HepG2 (cell line): ENCODE data around the gene SPINK4. TPM values are rescaled to one million over a fixed set of nuclear protein-coding genes. Genes with fewer than 3 reads are reported as not detected.
A peak's percentile ranks its signal among the peaks of the same experiment; 100 is the strongest.

ENCODE experiments used
- AGO1 ChIP-seq: fragments of 200-400 bp; formaldehyde crosslinking; IDR thresholded peaks from 2 replicates; pipeline ENCODE4 v1.6.1; 2017; ENCODE audit warnings: mild to moderate bottlenecking, low read depth, low read length, moderate library complexity; ENCODE audit not compliant: poor library complexity, severe bottlenecking
- ARHGAP35 ChIP-seq: sonication (generic); formaldehyde crosslinking; IDR thresholded peaks from 2 replicates; pipeline ENCODE4 v1.9.0; 2022; ENCODE audit warnings: mild to moderate bottlenecking, inconsistent platforms, moderate library complexity, missing genetic modification reagents, borderline replicate concordance
- BRD4 ChIP-seq: sonication (generic); formaldehyde crosslinking; IDR thresholded peaks from 2 replicates; pipeline ENCODE4 v1.4.0; 2020; ENCODE audit warnings: missing genetic modification reagents
- DZIP1 ChIP-seq: sonication (generic); formaldehyde crosslinking; IDR thresholded peaks from 2 replicates; pipeline ENCODE4 v1.5.0; 2020; ENCODE audit warnings: mild to moderate bottlenecking, missing genetic modification reagents
- GATAD1 ChIP-seq: IDR thresholded peaks from 2 replicates; pipeline ENCODE4 v1.6.1; 2016; ENCODE audit warnings: missing genetic modification reagents, missing compliant biosample characterization
- IKZF1 ChIP-seq: fragments of 450-650 bp; IDR thresholded peaks from 2 replicates; pipeline ENCODE4 v1.7.1; 2016
- LCORL ChIP-seq, 2 experiments: fragments of 450-650 bp in 1 of 2; sonication (generic) in 1 of 2; formaldehyde crosslinking in 1 of 2; IDR thresholded peaks; 2 replicates each; pipeline versions ENCODE4 v1.5.0 to v1.6.1; 2017 to 2020; ENCODE audit warnings: antibody characterized with exemption in 1 of 2, missing genetic modification reagents in 1 of 2
- MEIS1 ChIP-seq: sonication (generic); formaldehyde crosslinking; IDR thresholded peaks from 2 replicates; pipeline ENCODE4 v1.9.0; 2021; ENCODE audit warnings: mild to moderate bottlenecking, missing genetic modification reagents, moderate library complexity, borderline replicate concordance
- MXD4 ChIP-seq: IDR thresholded peaks from 2 replicates; pipeline ENCODE4 v1.6.1; 2016; ENCODE audit warnings: mild to moderate bottlenecking, missing biosample characterization, missing genetic modification reagents
- MXI1 ChIP-seq: IDR thresholded peaks from 3 replicates; pipeline ENCODE4 v1.6.1; 2012; ENCODE audit warnings: low read depth, low read length, inconsistent platforms, borderline replicate concordance
- NONO ChIP-seq, 2 experiments: fragments of 450-650 bp in 1 of 2; sonication (generic) in 1 of 2; formaldehyde crosslinking in 1 of 2; IDR thresholded peaks in 1 of 2; conservative IDR thresholded peaks in 1 of 2; 2 replicates each; pipeline versions ENCODE4 v1.6.1 to v1.8.0; 2017 to 2022; ENCODE audit warnings: mild to moderate bottlenecking in 1 of 2, missing genetic modification reagents in 1 of 2, moderate library complexity in 1 of 2
- TCF7 ChIP-seq: sonication (generic); IDR thresholded peaks from 2 replicates; pipeline ENCODE4 v1.6.1; 2016; ENCODE audit warnings: antibody characterized with exemption, low read depth
- TEAD3 ChIP-seq: optimal IDR thresholded peaks from 2 replicates; pipeline ENCODE3; 2016; ENCODE audit warnings: borderline replicate concordance
- ZNF639 ChIP-seq: conservative IDR thresholded peaks from 2 replicates; pipeline ENCODE4 v1.6.1; 2018; ENCODE audit warnings: missing genetic modification reagents
- ZNF670 ChIP-seq: sonication (generic); formaldehyde crosslinking; IDR thresholded peaks from 2 replicates; pipeline ENCODE4 v1.8.0; 2022; ENCODE audit warnings: mild to moderate bottlenecking, missing genetic modification reagents, borderline replicate concordance
- ZNF691 ChIP-seq: sonication (generic); formaldehyde crosslinking; IDR thresholded peaks from 2 replicates; pipeline ENCODE4 v1.4.0; 2020; ENCODE audit warnings: missing genetic modification reagents, low read depth, mild to moderate bottlenecking, borderline replicate concordance
- ZNF709 ChIP-seq: sonication (generic); formaldehyde crosslinking; IDR thresholded peaks from 2 replicates; pipeline ENCODE4 v1.5.0; 2020; ENCODE audit warnings: mild to moderate bottlenecking, missing genetic modification reagents
- ZNF720 ChIP-seq: sonication (generic); formaldehyde crosslinking; IDR thresholded peaks from 2 replicates; pipeline ENCODE4 v1.4.0; 2020; ENCODE audit warnings: missing genetic modification reagents
- ZNF737 ChIP-seq: sonication (generic); formaldehyde crosslinking; IDR thresholded peaks from 2 replicates; pipeline ENCODE4 v1.5.0; 2020; ENCODE audit warnings: missing genetic modification reagents, mild to moderate bottlenecking, borderline replicate concordance
- ZNF816 ChIP-seq: sonication (generic); formaldehyde crosslinking; IDR thresholded peaks from 2 replicates; pipeline ENCODE4 v1.8.0; 2022; ENCODE audit warnings: missing genetic modification reagents, mild to moderate bottlenecking, borderline replicate concordance
- ZNF839 ChIP-seq: sonication (generic); formaldehyde crosslinking; IDR thresholded peaks from 2 replicates; pipeline ENCODE4 v1.4.0; 2020; ENCODE audit warnings: missing genetic modification reagents, mild to moderate bottlenecking, borderline replicate concordance
- ZSCAN30 ChIP-seq: sonication (generic); formaldehyde crosslinking; IDR thresholded peaks from 2 replicates; pipeline ENCODE4 v1.5.0; 2020; ENCODE audit warnings: mild to moderate bottlenecking, missing genetic modification reagents
- polyA plus RNA-seq, 8 experiments: library from polyadenylated mRNA; depleted of rRNA in 3 of 8; stranded (reverse) in 7 of 8; unstranded in 1 of 8; fragments of >200 nt; fragmentation: Illumina TruSeq in 4 of 8; extraction: Trizol in 4 of 8; gene quantifications; 2 replicates each; pipeline versions ENCODE4 v1.2.1 to v1.2.3, GENCODE V29; 2011 to 2016; ENCODE audit warnings: low read depth in 4 of 8, missing spikeins in 1 of 8, mixed read lengths in 1 of 8; ENCODE audit not compliant: insufficient read depth in 1 of 8
- total RNA-seq, 5 experiments: library from RNA; depleted of rRNA; stranded (reverse); fragments of >200 nt; fragmentation: Illumina TruSeq; extraction: Trizol; gene quantifications; 2 replicates each; pipeline ENCODE4 v1.2.3, GENCODE V29; 2016; ENCODE audit warnings: low read depth in 1 of 5

The SPINK4 gene
- total and polyA plus RNA-seq, 2 of the 13 experiments (the other 11 are each of a cell fraction or from before 2014, with no cell fraction given) = 0.53 to 3.4 TPM

GRCh38 chr9:33263131-33264002 is 23.4 kb downstream of the SPINK4 start (continued):
- TF ChIP-seq AGO1 (no peak), MXI1 (0 out of 3 replicates have a peak, but pooled peaks have one; percentile 14), LCORL (IDR thresholded peaks at IDR 0.05) (no peak), LCORL (CRISPR knock-in tag; IDR thresholded peaks at IDR 0.05) (no peak), TCF7 (no peak), TEAD3 (no peak), DZIP1 (CRISPR knock-in tag) (0 out of 2 replicates have a peak, but pooled peaks have one; percentile 1), MEIS1 (CRISPR knock-in tag) (no peak), ZNF816 (no peak), ZNF709 (CRISPR knock-in tag) (peak; percentile 30; the same call in 1 of the 2 replicates), NONO (IDR thresholded peaks at IDR 0.05) (no peak), NONO (CRISPR knock-in tag; conservative IDR thresholded peaks at IDR 0.05) (peak; percentile 30; the same call in 1 of the 2 replicates), ZNF839 (CRISPR knock-in tag) (0 out of 2 replicates have a peak, but pooled peaks have one; percentile 24), BRD4 (CRISPR knock-in tag) (peak; percentile 11; the same call in 1 of the 2 replicates), IKZF1 (no peak), ZSCAN30 (CRISPR knock-in tag) (no peak), ZNF737 (CRISPR knock-in tag) (peak; percentile 56; the same call in 1 of the 2 replicates), ZNF670 (CRISPR knock-in tag) (no peak), GATAD1 (0 out of 2 replicates have a peak, but pooled peaks have one; percentile 21), MXD4 (CRISPR knock-in tag) (no peak), ZNF691 (no peak), ARHGAP35 (peak; percentile 22; the same call in 1 of the 2 replicates), ZNF720 (CRISPR knock-in tag) (no peak), ZNF639 (CRISPR knock-in tag) (0 out of 2 replicates have a peak, but pooled peaks have one; percentile 17)
